IMR-90 (cell line): ENCODE measurements around the gene RPS16. TPM values are rescaled to one million over a fixed set of nuclear protein-coding genes. Genes with fewer than 3 reads are reported as not detected.

ENCODE experiments used
- ATAC-seq: fragments of 200-7000 bp; cut with Tn5 transposase; 2 replicates; pipeline ENCODE4 v1.9.1; 2020; ENCODE audit warnings: low read depth, mild to moderate bottlenecking, moderate library complexity
- BruUV-seq: library from RNA; stranded (reverse); fragments of 400-500 nt; replicated peaks from 2 replicates; lab custom pipeline; 2021; lab: Mats Ljungman, UMichigan
- CTCF ChIA-PET: fragments of 300-600 bp; formaldehyde crosslinking; extraction: SDS; loops from one replicate; lab custom pipeline; 2021; ENCODE audit warnings: antibody characterized with exemption; lab: Yijun Ruan, JAX
- POLR2A ChIA-PET: fragments of 300-600 bp; sonication (Branson Sonifier 250); formaldehyde crosslinking; loops from one replicate; lab custom pipeline; 2022; ENCODE audit warnings: antibody characterized with exemption; ENCODE audit not compliant: unreplicated experiment; lab: Charles Lee
- DNase-seq: peaks from one replicate; pipeline ENCODE4 v3.0.0; 2013
- H2AFZ ChIP-seq: replicated peaks from 2 replicates; pipeline ENCODE3; 2013; ENCODE audit warnings: low read length, mild to moderate bottlenecking; ENCODE audit not compliant: poor library complexity
- H2AK5ac ChIP-seq: 2 replicates; pipeline ENCODE4 v1.6.1; 2013; ENCODE audit warnings: low read depth, low read length, inconsistent platforms
- H2AK9ac ChIP-seq: replicated peaks from 2 replicates; pipeline ENCODE3; 2013; ENCODE audit warnings: mild to moderate bottlenecking, low read depth, low read length, moderate library complexity; ENCODE audit not compliant: poor library complexity
- H2BK120ac ChIP-seq: 2 replicates; pipeline ENCODE4 v1.6.1; 2013; ENCODE audit warnings: low read depth, low read length, inconsistent platforms
- H2BK15ac ChIP-seq: 3 replicates; pipeline ENCODE4 v1.6.1; 2013; ENCODE audit warnings: low read depth, low read length, inconsistent platforms
- H2BK20ac ChIP-seq: 2 replicates; pipeline ENCODE4 v1.6.1; 2013; ENCODE audit warnings: low read depth, mild to moderate bottlenecking, inconsistent platforms, low read length, moderate library complexity
- H2BK5ac ChIP-seq: 2 replicates; pipeline ENCODE4 v1.6.1; 2013; ENCODE audit warnings: mild to moderate bottlenecking, low read depth, low read length, inconsistent platforms; ENCODE audit not compliant: poor library complexity, severe bottlenecking
- H3K14ac ChIP-seq: replicated peaks from 2 replicates; pipeline ENCODE4 v1.6.1; 2013; ENCODE audit warnings: low read depth, low read length, inconsistent platforms
- H3K18ac ChIP-seq: 2 replicates; pipeline ENCODE4 v1.6.1; 2013; ENCODE audit warnings: low read depth, low read length, control low read depth
- H3K23ac ChIP-seq: 2 replicates; pipeline ENCODE4 v1.6.1; 2013; ENCODE audit warnings: low read depth, low read length, inconsistent platforms
- H3K27ac ChIP-seq: 2 replicates; pipeline ENCODE4 v1.5.1; 2013; ENCODE audit warnings: mild to moderate bottlenecking, control low read depth, low read length; ENCODE audit not compliant: insufficient read depth
- H3K27me3 ChIP-seq: 2 replicates; pipeline ENCODE4 v1.6.1; 2013; ENCODE audit warnings: low read length; ENCODE audit not compliant: control insufficient read depth, insufficient read depth
- H3K36me3 ChIP-seq: 2 replicates; pipeline ENCODE4 v1.6.1; 2013; ENCODE audit warnings: low read length, mixed read lengths; ENCODE audit not compliant: control insufficient read depth, insufficient read depth
- H3K4ac ChIP-seq: 2 replicates; pipeline ENCODE4 v1.6.1; 2013; ENCODE audit warnings: low read depth, low read length, inconsistent platforms
- H3K4me1 ChIP-seq: 2 replicates; pipeline ENCODE4 v1.6.1; 2013; ENCODE audit warnings: low read length, mixed read lengths; ENCODE audit not compliant: control insufficient read depth, insufficient read depth
- H3K4me2 ChIP-seq: 2 replicates; pipeline ENCODE4 v1.6.1; 2013; ENCODE audit warnings: low read depth, mild to moderate bottlenecking, control low read depth, low read length, moderate library complexity
- H3K4me3 ChIP-seq: 2 replicates; pipeline ENCODE4 v1.5.1; 2013; ENCODE audit warnings: low read depth, mild to moderate bottlenecking, control low read depth, low read length, moderate library complexity; ENCODE audit not compliant: insufficient read depth
- H3K56ac ChIP-seq: 2 replicates; pipeline ENCODE4 v1.6.1; 2013; ENCODE audit warnings: low read length, inconsistent platforms; ENCODE audit not compliant: insufficient read depth; ENCODE audit errors: extremely low read depth
- H3K79me1 ChIP-seq, 2 experiments: 2 replicates each; pipeline ENCODE4 v1.6.1; 2013; ENCODE audit warnings: low read length in 2 of 2, inconsistent platforms in 1 of 2, low read depth in 1 of 2
- H3K9ac ChIP-seq: 2 replicates; pipeline ENCODE4 v1.6.1; 2013; ENCODE audit warnings: low read depth, low read length, control low read depth
- H3K9me1 ChIP-seq: 2 replicates; pipeline ENCODE4 v1.6.1; 2013; ENCODE audit warnings: low read length, inconsistent platforms; ENCODE audit not compliant: insufficient read depth
- H3K9me3 ChIP-seq: 2 replicates; pipeline ENCODE4 v1.6.1; 2013; ENCODE audit warnings: low read length; ENCODE audit not compliant: control insufficient read depth, insufficient read depth
- H4K20me1 ChIP-seq: 2 replicates; pipeline ENCODE4 v1.6.1; 2013; ENCODE audit warnings: low read length, inconsistent platforms; ENCODE audit not compliant: insufficient read depth
- H4K5ac ChIP-seq: 2 replicates; pipeline ENCODE4 v1.6.1; 2013; ENCODE audit warnings: mild to moderate bottlenecking, low read depth, low read length, control low read depth
- H4K8ac ChIP-seq, 2 experiments: 2 replicates each; pipeline ENCODE4 v1.6.1; 2013; ENCODE audit warnings: low read depth in 2 of 2, low read length in 2 of 2, control low read depth in 1 of 2, inconsistent platforms in 1 of 2
- H4K91ac ChIP-seq: 2 replicates; pipeline ENCODE4 v1.6.1; 2013; ENCODE audit warnings: low read depth, low read length, inconsistent platforms; ENCODE audit not compliant: insufficient read depth
- BHLHE40 ChIP-seq: fragments of 150-350 bp; IDR thresholded peaks from 2 replicates; pipeline ENCODE4 v1.6.1; 2016; ENCODE audit warnings: mild to moderate bottlenecking, low read depth, low read length
- CHD1 ChIP-seq: IDR thresholded peaks from 2 replicates; pipeline ENCODE4 v1.6.1; 2012; ENCODE audit warnings: low read depth, low read length, improper control_type of control experiment
- CTCF ChIP-seq: conservative IDR thresholded peaks from 2 replicates; pipeline ENCODE4 v1.5.1; 2012; ENCODE audit warnings: mild to moderate bottlenecking, low read depth, low read length, improper control_type of control experiment
- ELK1 ChIP-seq: fragments of 150-350 bp; IDR thresholded peaks from 2 replicates; pipeline ENCODE4 v1.6.1; 2016; ENCODE audit warnings: low read depth, mild to moderate bottlenecking, low read length, moderate library complexity, borderline replicate concordance
- FOS ChIP-seq: fragments of 150-350 bp; IDR thresholded peaks from 2 replicates; pipeline ENCODE4 v1.6.1; 2016; ENCODE audit warnings: low read depth, low read length
- MAZ ChIP-seq: IDR thresholded peaks from 2 replicates; pipeline ENCODE4 v1.6.1; 2012; ENCODE audit warnings: low read depth, mild to moderate bottlenecking, low read length, improper control_type of control experiment, moderate library complexity, borderline replicate concordance
- NFE2L2 ChIP-seq: fragments of 150-350 bp; IDR thresholded peaks from 2 replicates; pipeline ENCODE4 v1.6.1; 2016; ENCODE audit warnings: low read depth, mild to moderate bottlenecking, low read length
- RAD21 ChIP-seq: IDR thresholded peaks from 2 replicates; pipeline ENCODE4 v1.6.1; 2012; ENCODE audit warnings: low read length, improper control_type of control experiment
- RFX5 ChIP-seq: IDR thresholded peaks from 2 replicates; pipeline ENCODE4 v1.8.0; 2012; ENCODE audit warnings: low read depth, mild to moderate bottlenecking, low read length, moderate library complexity
- SMC3 ChIP-seq: fragments of 150-350 bp; IDR thresholded peaks from 2 replicates; pipeline ENCODE4 v1.6.1; 2016; ENCODE audit warnings: low read depth, mild to moderate bottlenecking, antibody characterized with exemption, low read length, moderate library complexity
- WGBS, 2 experiments: methylation state at CpG; one replicate each; pipeline versions ENCODE4 v1.1.5 to v1.1.7; 2013; ENCODE audit warnings: missing lambda C conversion rate in 2 of 2; ENCODE audit not compliant: insufficient read length in 1 of 2; ENCODE audit errors: extremely low coverage in 2 of 2; 5-methylcytosine and 5-hydroxymethylcytosine counted together
- dilution Hi-C: fragments of 300-500 bp; cut with HindIII; formaldehyde crosslinking; loops from one replicate; pipeline ENCODE4 v1.14.3; 2018; ENCODE audit warnings: low sequenced_read_pairs; ENCODE audit not compliant: unreplicated experiment
- in situ Hi-C: fragments of 300-500 bp; cut with MboI; formaldehyde crosslinking; loops from 3 replicates; pipeline ENCODE4 v1.14.3; 2019; ENCODE audit warnings: low sequenced_read_pairs, inconsistent platforms, mixed read lengths
- intact Hi-C: fragments of 100-400 bp; cut with micrococcal nuclease; formaldehyde crosslinking; loops from 2 replicates; pipeline ENCODE4 v1.10.0; 2022
- polyA plus RNA-seq, 3 experiments: library from polyadenylated mRNA; depleted of rRNA; stranded (reverse); fragments of >200 nt; gene quantifications; 2 replicates each; pipeline ENCODE4 v1.2.3, GENCODE V29; 2012; ENCODE audit warnings: low replicate concordance in 1 of 3
- total RNA-seq: library from RNA; depleted of rRNA; stranded (reverse); fragments of >200 nt; gene quantifications from 2 replicates; pipeline ENCODE4 v1.2.3, GENCODE V29; 2012
- TF ChIP-seq, protein P1 (sequence below): fragments of 150-350 bp; IDR thresholded peaks from 2 replicates; pipeline ENCODE4 v1.6.1; 2017; ENCODE audit warnings: mild to moderate bottlenecking, antibody characterized with exemption, low read length, low read depth

RPS16 gene
- total and polyA plus RNA-seq, 2 of the 4 experiments (the other 2 are of a cell fraction): 320 to 3,500 TPM

DNA sequence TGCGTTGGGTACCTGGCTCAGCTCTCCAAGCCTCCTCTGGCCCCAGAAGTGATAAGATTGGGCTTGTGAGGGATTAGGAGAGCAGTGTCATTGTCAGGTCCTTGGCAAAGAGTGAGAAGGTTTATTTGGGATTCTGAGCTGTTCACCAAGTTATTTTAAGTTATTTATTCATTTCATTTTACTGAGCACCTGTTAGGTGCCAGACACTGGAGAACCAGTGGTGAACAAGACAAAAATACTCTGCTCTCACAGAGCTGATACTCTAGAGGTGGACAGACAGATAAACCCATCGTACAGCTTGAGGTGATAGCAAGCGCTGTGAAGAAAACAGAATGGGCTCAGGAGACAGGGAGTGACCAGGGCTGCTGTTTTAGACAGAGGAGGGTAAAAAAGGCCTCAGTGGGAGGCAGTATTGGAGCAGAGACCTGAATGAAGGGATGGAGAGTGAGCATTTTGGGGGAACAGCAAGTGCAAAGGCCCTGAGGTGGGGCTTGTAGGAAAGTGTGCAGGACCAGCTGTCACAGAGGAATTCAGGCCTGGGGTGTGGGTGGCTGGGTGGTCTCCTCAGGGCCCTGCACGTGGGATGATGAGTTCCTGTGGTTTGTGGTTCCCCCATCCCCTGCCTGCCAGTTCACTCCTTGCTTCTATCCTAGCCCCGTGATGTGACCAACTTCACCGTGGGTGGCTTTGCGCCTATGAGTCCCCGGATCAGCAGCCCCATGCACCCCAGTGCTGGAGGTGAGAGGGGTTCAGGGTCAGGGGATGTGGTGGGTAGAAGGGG, 36.2 kb upstream of the RPS16 start (continued):
- TF ChIP-seq RFX5: no peak

- in situ Hi-C loops: no loop called here
- no TSS peak for BruUV-seq
- no peak overlapping the region for H3K14ac ChIP-seq
- H3K27ac ChIP-seq: no peak overlapping the region
- no peak overlapping the region for H4K5ac ChIP-seq
- ChIA-PET CTCF (no interaction called here), POLR2A (no interaction called here)
- WGBS, 2 experiments: 72% methylated on average over 2 of the region's 7 CpGs; no CpG with 5 or more reads in 1 of the 2 experiments
- peak; percentile 12 for DNase-seq
- no peak overlapping the region for H4K91ac ChIP-seq
- H2AK9ac ChIP-seq: peak overlapping the region; percentile 24
- peaks cover 13 to 17% of the 10 kb centered on the region in 2 experiments; a peak in 3 of 4 replicates for H3K79me1 ChIP-seq
- H3K27me3 ChIP-seq: no peaks in the 10 kb centered on the region
- H3K9me3 ChIP-seq: no peaks in the 10 kb centered on the region
- H4K8ac ChIP-seq: no peak overlapping the region
- no peak for ATAC-seq
- H3K36me3 ChIP-seq: peaks cover 92% of the 10 kb centered on the region
- peaks cover 2% of the 10 kb centered on the region; the same call in 1 of the 2 replicates for H3K9me1 ChIP-seq
- H2BK20ac ChIP-seq: no peak overlapping the region
- intact Hi-C loops: no loop called here
- TF ChIP-seq NFE2L2 (no peak), FOS (no peak), ELK1 (no peak), RAD21 (no peak), CTCF (no peak), SMC3 (no peak), MAZ (no peak), CHD1 (no peak), BHLHE40 (no peak)
- TF ChIP-seq, protein P1, sequence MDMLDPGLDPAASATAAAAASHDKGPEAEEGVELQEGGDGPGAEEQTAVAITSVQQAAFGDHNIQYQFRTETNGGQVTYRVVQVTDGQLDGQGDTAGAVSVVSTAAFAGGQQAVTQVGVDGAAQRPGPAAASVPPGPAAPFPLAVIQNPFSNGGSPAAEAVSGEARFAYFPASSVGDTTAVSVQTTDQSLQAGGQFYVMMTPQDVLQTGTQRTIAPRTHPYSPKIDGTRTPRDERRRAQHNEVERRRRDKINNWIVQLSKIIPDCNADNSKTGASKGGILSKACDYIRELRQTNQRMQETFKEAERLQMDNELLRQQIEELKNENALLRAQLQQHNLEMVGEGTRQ: no peak
- no peak overlapping the region for H2BK120ac ChIP-seq
- no peak overlapping the region for H2BK15ac ChIP-seq
- no peak overlapping the region for H2BK5ac ChIP-seq
- H3K56ac ChIP-seq: no peak overlapping the region
- no peak overlapping the region for H3K9ac ChIP-seq
- H3K4me2 ChIP-seq: no peak overlapping the region
- H3K4ac ChIP-seq: no peak overlapping the region
- no peak overlapping the region for H3K18ac ChIP-seq
- H2AFZ ChIP-seq: no peak overlapping the region
- H3K4me1 ChIP-seq: no peaks in the 10 kb centered on the region
- H2AK5ac ChIP-seq: no peak overlapping the region
- H3K23ac ChIP-seq: no peak overlapping the region
- peaks cover 15% of the 10 kb centered on the region for H4K20me1 ChIP-seq
- H3K4me3 ChIP-seq: no peak overlapping the region
- dilution Hi-C loops: no loop called here
Observed at GRCh38 chr19:39470724-39471339, 35.1 kb upstream of the RPS16 start.
